ENCODE measurements around the gene FAM32A. TPM values are rescaled to one million over a fixed set of nuclear protein-coding genes. Genes with fewer than 3 reads are reported as not detected.

Gene FAM32A
- total RNA-seq, 1 experiment from 2014 or later: 42.2 TPM

DNA sequence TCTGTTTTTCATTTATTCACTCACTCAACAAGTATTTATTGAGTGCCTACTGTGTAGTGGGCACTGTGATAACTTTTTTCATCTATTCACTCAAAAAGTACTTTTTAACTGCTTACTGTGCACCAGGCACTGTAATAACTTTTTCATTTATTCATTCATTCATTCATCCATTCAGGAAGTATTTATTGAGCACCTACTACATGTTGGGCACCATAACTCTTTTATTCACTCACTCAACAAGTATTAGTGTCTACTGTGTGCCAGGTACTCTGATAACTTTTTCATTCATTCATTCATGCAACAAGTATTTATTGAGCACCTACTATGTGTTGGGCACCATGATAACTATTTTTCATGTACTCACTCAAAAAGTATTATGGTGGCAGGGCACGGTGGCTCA is 18.8 kb upstream of the FAM32A start:
- Mint-ChIP-seq H3K4me3 (ENCODE audit: low read depth, unreplicated experiment) (no peak overlapping the region), H3K4me1 (ENCODE audit: low read depth, unreplicated experiment) (peaks cover 2% of the 10 kb centered on the region), H3K27me3 (ENCODE audit: unreplicated experiment) (no peaks in the 10 kb centered on the region), H3K36me3 (ENCODE audit: insufficient read depth, unreplicated experiment) (peaks cover 4% of the 10 kb centered on the region), H3K27ac (ENCODE audit: unreplicated experiment) (no peak overlapping the region), H3K9me3 (ENCODE audit: low read depth, unreplicated experiment) (no peaks in the 10 kb centered on the region)
- CTCF ChIA-PET: no interaction called here
- no peak for DNase-seq
- TF ChIP-seq CTCF (IDR thresholded peaks at IDR 0.05; ENCODE audit: unreplicated experiment): no peak
- intact Hi-C loops (cut with micrococcal nuclease; ENCODE audit: unreplicated experiment): no loop called here
- BruUV-seq (replicated peaks): no TSS peak

- Mint-ChIP-seq H3K36me3 (ENCODE audit: insufficient read depth, unreplicated experiment) (peaks cover under 1% of the 10 kb centered on the region), H3K4me1 (ENCODE audit: low read depth, unreplicated experiment) (no peaks in the 10 kb centered on the region), H3K27me3 (ENCODE audit: unreplicated experiment) (no peaks in the 10 kb centered on the region), H3K9me3 (ENCODE audit: low read depth, unreplicated experiment) (no peaks in the 10 kb centered on the region), H3K27ac (ENCODE audit: unreplicated experiment) (no peak overlapping the region), H3K4me3 (ENCODE audit: low read depth, unreplicated experiment) (no peak overlapping the region)
- intact Hi-C loops (cut with micrococcal nuclease; ENCODE audit: unreplicated experiment): no loop called here
- no peak for TF ChIP-seq CTCF (IDR thresholded peaks at IDR 0.05; ENCODE audit: unreplicated experiment)
- DNase-seq: no peak
- no TSS peak for BruUV-seq (replicated peaks)
- CTCF ChIA-PET: no interaction called here
Observed at GRCh38 chr19:16167055-16167454, 18.2 kb upstream of the FAM32A start.

- no peak for DNase-seq
- CTCF ChIA-PET: interaction anchor here (0.7 kb wide), 1 partner anchor 1533 kb away, joined by 3 read pairs; no protein-coding TSS in a partner anchor
Observed at GRCh38 chr19:16168465-16169081, 16.6 kb upstream of the FAM32A start.

GRCh38 chr19:16170134-16170533 is 15.1 kb upstream of the FAM32A start:
- Mint-ChIP-seq H3K4me3 (ENCODE audit: low read depth, unreplicated experiment) (no peak overlapping the region), H3K36me3 (ENCODE audit: insufficient read depth, unreplicated experiment) (no peaks in the 10 kb centered on the region), H3K27me3 (ENCODE audit: unreplicated experiment) (no peaks in the 10 kb centered on the region), H3K4me1 (ENCODE audit: low read depth, unreplicated experiment) (peaks cover 14% of the 10 kb centered on the region), H3K9me3 (ENCODE audit: low read depth, unreplicated experiment) (no peaks in the 10 kb centered on the region), H3K27ac (ENCODE audit: unreplicated experiment) (no peak overlapping the region)
- no peak for DNase-seq
- no TSS peak for BruUV-seq (replicated peaks)
- intact Hi-C loops (cut with micrococcal nuclease; ENCODE audit: unreplicated experiment): no loop called here
- CTCF ChIA-PET: no interaction called here
- TF ChIP-seq CTCF (IDR thresholded peaks at IDR 0.05; ENCODE audit: unreplicated experiment): no peak

More at GRCh38 chr19:16168465-16169081, 16.6 kb upstream of the FAM32A start:
- Mint-ChIP-seq H3K4me1 (ENCODE audit: low read depth, unreplicated experiment) (peaks cover 13% of the 10 kb centered on the region), H3K9me3 (ENCODE audit: low read depth, unreplicated experiment) (no peaks in the 10 kb centered on the region), H3K4me3 (ENCODE audit: low read depth, unreplicated experiment) (no peak overlapping the region), H3K36me3 (ENCODE audit: insufficient read depth, unreplicated experiment) (no peaks in the 10 kb centered on the region), H3K27me3 (ENCODE audit: unreplicated experiment) (no peaks in the 10 kb centered on the region), H3K27ac (ENCODE audit: unreplicated experiment) (no peak overlapping the region)
- no peak for TF ChIP-seq CTCF (IDR thresholded peaks at IDR 0.05; ENCODE audit: unreplicated experiment)
- BruUV-seq (replicated peaks): no TSS peak
- intact Hi-C loops (cut with micrococcal nuclease; ENCODE audit: unreplicated experiment): no loop called here
